CD4-positive, alpha-beta T cell (primary cell): ENCODE measurements around the gene KRTAP5-5. TPM values are rescaled to one million over a fixed set of nuclear protein-coding genes. Genes with fewer than 3 reads are reported as not detected.

Experiments used
- ATAC-seq: fragments of 200-7000 bp; cut with Tn5 transposase; one replicate; pipeline ENCODE4 v1.10.0; 2022; ENCODE audit warnings: mild to moderate bottlenecking; ENCODE audit not compliant: poor library complexity
- CTCF ChIA-PET: fragments of 350-600 bp; sonication (Branson Sonifier 250); formaldehyde crosslinking; loops from one replicate; lab custom pipeline; 2021; ENCODE audit warnings: antibody characterized with exemption, inconsistent platforms; lab: Charles Lee
- POLR2A ChIA-PET: fragments of 350-600 bp; sonication (Branson Sonifier 250); formaldehyde crosslinking; loops from one replicate; lab custom pipeline; 2021; ENCODE audit warnings: antibody characterized with exemption, inconsistent platforms; lab: Charles Lee
- DNase-seq, 14 experiments: peaks; one replicate each; pipeline ENCODE4 v3.0.0-alpha.2; 2013 to 2020; ENCODE audit warnings: mixed read lengths in 2 of 14
- H3K27ac ChIP-seq, 2 donors: one replicate each; pipeline versions ENCODE4 v1.5.1 to v1.7.0; 2013; ENCODE audit warnings: low read length in 2 of 2, low read depth in 1 of 2, mild to moderate bottlenecking in 1 of 2
- H3K27me3 ChIP-seq, 2 experiments: 1 replicate in 1 of 2; 2 replicates in 1 of 2; pipeline versions ENCODE4 v1.6.1 to v1.7.0; 2013; ENCODE audit warnings: low read length in 2 of 2, control low read depth in 1 of 2, mild to moderate bottlenecking in 1 of 2, moderate library complexity in 1 of 2; ENCODE audit not compliant: insufficient read depth in 2 of 2, control insufficient read depth in 1 of 2
- H3K36me3 ChIP-seq: one replicate; pipeline ENCODE4 v1.6.1; 2013; ENCODE audit warnings: low read length, control low read depth; ENCODE audit not compliant: insufficient read depth
- H3K4me1 ChIP-seq: one replicate; pipeline ENCODE4 v1.6.1; 2013; ENCODE audit warnings: low read length, control low read depth; ENCODE audit not compliant: insufficient read depth
- H3K4me3 ChIP-seq: one replicate; pipeline ENCODE4 v1.5.1; 2013; ENCODE audit warnings: mild to moderate bottlenecking, low read length, moderate library complexity
- H3K9me3 ChIP-seq, 2 experiments: 1 replicate in 1 of 2; 2 replicates in 1 of 2; pipeline versions ENCODE4 v1.6.1 to v1.7.0; 2013; ENCODE audit warnings: low read length in 2 of 2, mild to moderate bottlenecking in 2 of 2, control low read depth in 1 of 2, moderate library complexity in 1 of 2; ENCODE audit not compliant: control insufficient read depth in 1 of 2, insufficient read depth in 1 of 2
- H3K27ac Mint-ChIP-seq: one replicate; pipeline ENCODE4 v1.8.0; 2020; ENCODE audit warnings: mixed read lengths
- H3K27me3 Mint-ChIP-seq: one replicate; pipeline ENCODE4 v1.8.0; 2021; ENCODE audit warnings: mixed read lengths
- H3K36me3 Mint-ChIP-seq: one replicate; pipeline ENCODE4 v1.8.0; 2021; ENCODE audit warnings: low read depth, mixed read lengths
- H3K4me1 Mint-ChIP-seq: one replicate; pipeline ENCODE4 v1.8.0; 2021; ENCODE audit warnings: low read depth, mixed read lengths
- H3K4me3 Mint-ChIP-seq: one replicate; pipeline ENCODE4 v1.8.0; 2020; ENCODE audit warnings: mild to moderate bottlenecking, mixed read lengths
- H3K9me3 Mint-ChIP-seq: one replicate; pipeline ENCODE4 v1.8.0; 2020; ENCODE audit warnings: mixed read lengths
- CTCF ChIP-seq: fragments of 200-600 bp; IDR thresholded peaks from one replicate; pipeline ENCODE4 v1.8.0; 2022; ENCODE audit warnings: antibody characterized with exemption, mild to moderate bottlenecking
- intact Hi-C, 2 experiments: fragments of 100-400 bp; cut with DNase I in 1 of 2; cut with micrococcal nuclease in 1 of 2; formaldehyde crosslinking; loops; one replicate each; pipeline versions ENCODE4 v1.15.1 to v1.9.0; 2023 to 2025; cut with DNase I, micrococcal nuclease
- total RNA-seq, 174 experiments: library from RNA in 2 of 174; stranded (reverse) in 2 of 174; gene quantifications; one replicate each; pipeline ENCODE4 v1.2.3 and lab custom pipeline; 2021 to 2026

The KRTAP5-5 gene
- total RNA-seq, 2 experiments from 2014 or later: not detected

- H3K4me1 ChIP-seq: no peaks in the 10 kb centered on the region
- H3K27me3 ChIP-seq: peaks cover 7 to 16% of the 10 kb centered on the region in 2 experiments
- no peak for TF ChIP-seq CTCF
- Mint-ChIP-seq H3K27me3 (peaks cover 23% of the 10 kb centered on the region), H3K4me3 (no peak overlapping the region), H3K27ac (no peak overlapping the region), H3K36me3 (no peaks in the 10 kb centered on the region), H3K9me3 (no peaks in the 10 kb centered on the region), H3K4me1 (peaks cover 3% of the 10 kb centered on the region)
- H3K27ac ChIP-seq: no peak overlapping the region
- intact Hi-C loops: no loop called here
- ATAC-seq (no peak), DNase-seq (no peak)
- CTCF ChIA-PET: no interaction called here
- H3K9me3 ChIP-seq: peaks cover 0 to 7% of the 10 kb centered on the region in 2 experiments
- no peaks in the 10 kb centered on the region for H3K36me3 ChIP-seq
- POLR2A ChIA-PET: no interaction called here
- no peak overlapping the region for H3K4me3 ChIP-seq
Measured at GRCh38 chr11:1665313-1665712, 35.7 kb downstream of the KRTAP5-5 start.

GRCh38 chr11:1667121-1667850 lies 37.7 kb downstream of the KRTAP5-5 start:
- no peak overlapping the region for H3K4me3 ChIP-seq
- Mint-ChIP-seq H3K4me3 (no peak overlapping the region), H3K9me3 (no peaks in the 10 kb centered on the region), H3K36me3 (no peaks in the 10 kb centered on the region), H3K27me3 (peaks cover 20% of the 10 kb centered on the region), H3K27ac (no peak overlapping the region), H3K4me1 (no peaks in the 10 kb centered on the region)
- no peak for TF ChIP-seq CTCF
- intact Hi-C loops: no loop called here
- ChIA-PET POLR2A (no interaction called here), CTCF (no interaction called here)
- peaks cover 7 to 16% of the 10 kb centered on the region in 2 experiments for H3K27me3 ChIP-seq
- no peaks in the 10 kb centered on the region for H3K36me3 ChIP-seq
- ATAC-seq (no peak), DNase-seq (no peak)
- peaks cover 0 to 14% of the 10 kb centered on the region in 2 experiments for H3K9me3 ChIP-seq
- H3K4me1 ChIP-seq: no peaks in the 10 kb centered on the region
- H3K27ac ChIP-seq: no peak overlapping the region

GRCh38 chr11:1667906-1668305 lies 38.3 kb downstream of the KRTAP5-5 start:
- TF ChIP-seq CTCF: no peak
- POLR2A ChIA-PET: no interaction called here
- CTCF ChIA-PET: no interaction called here

More at GRCh38 chr11:1667906-1668305, 38.3 kb downstream of the KRTAP5-5 start:
- intact Hi-C loops: no loop called here
- no peak overlapping the region for H3K4me3 ChIP-seq
- Mint-ChIP-seq H3K4me1 (no peaks in the 10 kb centered on the region), H3K27ac (no peak overlapping the region), H3K27me3 (peaks cover 20% of the 10 kb centered on the region), H3K36me3 (no peaks in the 10 kb centered on the region), H3K4me3 (no peak overlapping the region), H3K9me3 (no peaks in the 10 kb centered on the region)
- H3K9me3 ChIP-seq: peaks cover 0 to 14% of the 10 kb centered on the region in 2 experiments
- ATAC-seq: no peak
- no peaks in the 10 kb centered on the region for H3K4me1 ChIP-seq
- no peak overlapping the region for H3K27ac ChIP-seq
- no peak for DNase-seq
- no peaks in the 10 kb centered on the region for H3K36me3 ChIP-seq
- peaks cover 7 to 16% of the 10 kb centered on the region in 2 experiments for H3K27me3 ChIP-seq
